Breast epithelium (tissue), 3 donors: ENCODE data around the gene LAIR1.
"Not testable (repeated sequence)": the region's sequence is repeated elsewhere in the genome, so short reads cannot be mapped to it uniquely, and the experiment has no call there.

Source experiments
- POLR2A ChIP-seq: fragments of 450-650 bp; IDR thresholded peaks from one replicate; pipeline ENCODE4 v1.6.1; 2016; ENCODE audit warnings: antibody characterized with exemption, mild to moderate bottlenecking, moderate library complexity
- POLR2AphosphoS5 ChIP-seq, 3 donors: sonication (generic); formaldehyde crosslinking; IDR thresholded peaks; one replicate each; pipeline ENCODE4 v1.6.1; 2017; ENCODE audit warnings: antibody characterized with exemption in 3 of 3
- TF ChIP-seq, protein P1 (sequence below), 3 donors: fragments of 450-650 bp; IDR thresholded peaks; one replicate each; pipeline ENCODE4 v1.5.1; 2016 to 2017; ENCODE audit warnings: antibody characterized with exemption in 3 of 3, mild to moderate bottlenecking in 3 of 3, moderate library complexity in 3 of 3

DNA sequence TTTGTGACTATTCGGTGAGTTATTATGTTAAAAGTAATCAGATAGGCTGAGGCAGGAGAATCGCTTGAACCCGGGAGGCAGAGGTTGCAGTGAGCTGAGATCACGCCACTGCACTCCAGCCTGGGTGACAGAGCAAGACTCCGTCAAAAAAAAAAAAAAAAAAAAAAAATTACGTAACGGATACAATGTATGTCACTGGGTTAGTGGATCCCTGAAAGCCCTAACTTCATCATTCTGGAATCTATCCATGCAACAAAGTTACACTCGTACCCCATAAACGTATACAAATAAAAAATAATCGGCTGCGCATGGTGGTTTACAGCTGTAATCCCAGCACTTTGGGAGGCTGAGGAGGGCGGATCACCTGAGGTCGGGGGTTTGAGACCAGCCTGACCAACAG lies 17.3 kb upstream of the LAIR1 start:
- not testable (repeated sequence) for TF ChIP-seq POLR2A; POLR2AphosphoS5 (IDR thresholded peaks at IDR 0.05)
- TF ChIP-seq, protein P1, sequence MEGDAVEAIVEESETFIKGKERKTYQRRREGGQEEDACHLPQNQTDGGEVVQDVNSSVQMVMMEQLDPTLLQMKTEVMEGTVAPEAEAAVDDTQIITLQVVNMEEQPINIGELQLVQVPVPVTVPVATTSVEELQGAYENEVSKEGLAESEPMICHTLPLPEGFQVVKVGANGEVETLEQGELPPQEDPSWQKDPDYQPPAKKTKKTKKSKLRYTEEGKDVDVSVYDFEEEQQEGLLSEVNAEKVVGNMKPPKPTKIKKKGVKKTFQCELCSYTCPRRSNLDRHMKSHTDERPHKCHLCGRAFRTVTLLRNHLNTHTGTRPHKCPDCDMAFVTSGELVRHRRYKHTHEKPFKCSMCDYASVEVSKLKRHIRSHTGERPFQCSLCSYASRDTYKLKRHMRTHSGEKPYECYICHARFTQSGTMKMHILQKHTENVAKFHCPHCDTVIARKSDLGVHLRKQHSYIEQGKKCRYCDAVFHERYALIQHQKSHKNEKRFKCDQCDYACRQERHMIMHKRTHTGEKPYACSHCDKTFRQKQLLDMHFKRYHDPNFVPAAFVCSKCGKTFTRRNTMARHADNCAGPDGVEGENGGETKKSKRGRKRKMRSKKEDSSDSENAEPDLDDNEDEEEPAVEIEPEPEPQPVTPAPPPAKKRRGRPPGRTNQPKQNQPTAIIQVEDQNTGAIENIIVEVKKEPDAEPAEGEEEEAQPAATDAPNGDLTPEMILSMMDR (IDR thresholded peaks at IDR 0.05) = not testable (repeated sequence)
